Fibroblast of lung (primary cell): ENCODE results near the gene UBE2H. TPM values are rescaled to one million over a fixed set of nuclear protein-coding genes. Genes with fewer than 3 reads are reported as not detected.

ENCODE experiments used
- DNase-seq, 2 donors: peaks; one replicate each; pipeline versions ENCODE4 v3.0.0 to v3.0.0-alpha.2; 2010; ENCODE audit warnings: low read depth in 2 of 2
- H2AFZ ChIP-seq: 2 replicates; pipeline ENCODE4 v1.5.1; 2012; ENCODE audit warnings: low read length, control low read depth, inconsistent platforms
- H3K27ac ChIP-seq: 2 replicates; pipeline ENCODE4 v1.5.1; 2011; ENCODE audit warnings: low read length, control low read depth; ENCODE audit not compliant: insufficient read depth
- H3K27me3 ChIP-seq: 2 replicates; pipeline ENCODE4 v1.5.1; 2011; ENCODE audit warnings: mild to moderate bottlenecking, low read length; ENCODE audit not compliant: control insufficient read depth, insufficient read depth
- H3K36me3 ChIP-seq: 2 replicates; pipeline ENCODE4 v1.5.1; 2011; ENCODE audit warnings: low read length; ENCODE audit not compliant: control insufficient read depth, insufficient read depth
- H3K4me1 ChIP-seq: 2 replicates; pipeline ENCODE4 v1.5.1; 2011; ENCODE audit warnings: low read length; ENCODE audit not compliant: control insufficient read depth, insufficient read depth; ENCODE audit errors: extremely low read depth
- H3K4me2 ChIP-seq: 2 replicates; pipeline ENCODE4 v1.5.1; 2011; ENCODE audit warnings: low read length, control low read depth; ENCODE audit not compliant: insufficient read depth; ENCODE audit errors: extremely low read depth
- H3K4me3 ChIP-seq, 4 experiments: fragments of 200-600 bp in 1 of 4; sonication (generic) in 1 of 4; replicated peaks in 1 of 4; 2 replicates each; pipeline ENCODE4 v1.5.1; 2011 to 2016; ENCODE audit warnings: low read length in 4 of 4, low read depth in 3 of 4, mild to moderate bottlenecking in 3 of 4, control low read depth in 2 of 4, inconsistent platforms in 1 of 4, mixed read lengths in 1 of 4; ENCODE audit not compliant: insufficient read depth in 1 of 4; ENCODE audit errors: control extremely low read depth in 1 of 4
- H3K79me2 ChIP-seq: 2 replicates; pipeline ENCODE4 v1.5.1; 2012; ENCODE audit warnings: mild to moderate bottlenecking, low read length, inconsistent platforms; ENCODE audit not compliant: control insufficient read depth, insufficient read depth
- H3K9ac ChIP-seq: 2 replicates; pipeline ENCODE4 v1.5.1; 2011; ENCODE audit warnings: mild to moderate bottlenecking, low read length, control low read depth; ENCODE audit not compliant: insufficient read depth
- H3K9me3 ChIP-seq: 2 replicates; pipeline ENCODE4 v1.5.1; 2012; ENCODE audit warnings: low read depth, low read length; ENCODE audit not compliant: control insufficient read depth, insufficient read depth
- H4K20me1 ChIP-seq: 2 replicates; pipeline ENCODE4 v1.5.1; 2011; ENCODE audit warnings: low read length; ENCODE audit not compliant: control insufficient read depth, insufficient read depth; ENCODE audit errors: extremely low read depth
- EZH2 ChIP-seq: IDR thresholded peaks from 2 replicates; pipeline ENCODE4 v1.5.1; 2012; ENCODE audit warnings: low read length, control low read depth, mild to moderate bottlenecking; ENCODE audit errors: missing control alignments
- polyA plus RNA-seq, 2 donors: library from polyadenylated mRNA; depleted of rRNA in 1 of 2; stranded (reverse) in 1 of 2; unstranded in 1 of 2; fragments of >200 nt; gene quantifications; 2 replicates each; pipeline ENCODE4 v1.2.1, GENCODE V29; 2011 to 2012; ENCODE audit warnings: missing spikeins in 1 of 2
- total RNA-seq: library from RNA; depleted of rRNA; stranded (reverse); fragments of >200 nt; gene quantifications from 2 replicates; pipeline ENCODE4 v1.2.1, GENCODE V29; 2014
- TF ChIP-seq, protein P1 (sequence below), 2 donors: IDR thresholded peaks in 1 of 2; conservative IDR thresholded peaks in 1 of 2; 1 replicate in 1 of 2; 2 replicates in 1 of 2; pipeline ENCODE4 v1.5.1; 2011 to 2012; ENCODE audit warnings: low read length in 2 of 2, control low read depth in 1 of 2, inconsistent platforms in 1 of 2, low read depth in 1 of 2, mild to moderate bottlenecking in 1 of 2

The UBE2H gene
- total and polyA plus RNA-seq, 2 donors (not counting 1 experiment from before 2014, with no cell fraction given): 76.0 to 102 TPM

DNA sequence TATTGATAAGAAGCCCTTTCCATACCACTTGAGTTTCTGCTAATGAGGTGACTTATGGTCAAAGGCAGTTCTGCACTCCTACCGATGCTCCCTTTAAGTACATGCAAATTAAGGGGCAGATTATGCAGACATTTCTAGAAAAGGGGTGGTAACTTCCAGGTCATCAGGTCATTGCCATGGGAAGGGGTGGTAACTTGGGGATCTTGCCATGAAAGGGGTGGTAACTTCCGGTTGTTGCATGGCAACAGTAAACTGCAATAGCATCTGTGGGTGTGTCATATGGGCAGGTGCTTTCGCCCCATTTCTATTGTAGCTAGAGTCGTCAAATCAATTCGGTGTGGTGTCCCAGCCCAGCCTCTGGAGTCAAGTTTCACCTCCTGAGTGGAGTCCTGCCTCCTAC lies 150.9 kb downstream of the UBE2H start:
- Histone ChIP-seq H3K9me3 (no peaks in the 10 kb centered on the region), H3K4me2 (no peak overlapping the region), H4K20me1 (no peaks in the 10 kb centered on the region), H2AFZ (no peak overlapping the region), H3K4me1 (no peaks in the 10 kb centered on the region), H3K27ac (no peak overlapping the region), H3K4me3 (no peak overlapping the region), H3K27me3 (no peaks in the 10 kb centered on the region), H3K36me3 (no peaks in the 10 kb centered on the region), H3K79me2 (no peaks in the 10 kb centered on the region), H3K9ac (no peak overlapping the region)
- no peak for TF ChIP-seq EZH2
- TF ChIP-seq, protein P1, sequence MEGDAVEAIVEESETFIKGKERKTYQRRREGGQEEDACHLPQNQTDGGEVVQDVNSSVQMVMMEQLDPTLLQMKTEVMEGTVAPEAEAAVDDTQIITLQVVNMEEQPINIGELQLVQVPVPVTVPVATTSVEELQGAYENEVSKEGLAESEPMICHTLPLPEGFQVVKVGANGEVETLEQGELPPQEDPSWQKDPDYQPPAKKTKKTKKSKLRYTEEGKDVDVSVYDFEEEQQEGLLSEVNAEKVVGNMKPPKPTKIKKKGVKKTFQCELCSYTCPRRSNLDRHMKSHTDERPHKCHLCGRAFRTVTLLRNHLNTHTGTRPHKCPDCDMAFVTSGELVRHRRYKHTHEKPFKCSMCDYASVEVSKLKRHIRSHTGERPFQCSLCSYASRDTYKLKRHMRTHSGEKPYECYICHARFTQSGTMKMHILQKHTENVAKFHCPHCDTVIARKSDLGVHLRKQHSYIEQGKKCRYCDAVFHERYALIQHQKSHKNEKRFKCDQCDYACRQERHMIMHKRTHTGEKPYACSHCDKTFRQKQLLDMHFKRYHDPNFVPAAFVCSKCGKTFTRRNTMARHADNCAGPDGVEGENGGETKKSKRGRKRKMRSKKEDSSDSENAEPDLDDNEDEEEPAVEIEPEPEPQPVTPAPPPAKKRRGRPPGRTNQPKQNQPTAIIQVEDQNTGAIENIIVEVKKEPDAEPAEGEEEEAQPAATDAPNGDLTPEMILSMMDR (conservative IDR thresholded peaks at IDR 0.05 in 1 of 2, IDR thresholded peaks at IDR 0.05 in 1 of 2; ENCODE audit: low read depth in 1 of 2, low read length in 2 of 2): no peak
- no peak for DNase-seq

DNA sequence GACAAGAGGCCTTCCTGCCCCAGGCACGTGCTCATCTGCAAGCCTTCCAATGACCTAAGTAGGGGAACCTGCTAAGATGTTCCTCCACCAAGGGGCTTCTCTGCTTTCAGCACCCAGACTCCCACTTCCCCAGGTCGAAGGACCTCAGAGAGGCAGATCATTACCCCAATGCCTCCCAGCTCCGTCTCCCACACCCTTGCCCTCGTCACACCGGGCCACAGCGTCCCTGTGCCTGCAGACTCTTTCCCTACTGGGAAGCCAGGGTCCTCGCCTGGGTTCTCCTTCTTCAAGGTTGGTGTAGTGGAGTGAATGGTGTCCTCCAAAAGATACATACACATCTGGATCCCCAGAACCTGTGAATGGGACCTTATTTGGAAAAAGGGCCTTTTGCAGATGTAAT lies 151.9 kb downstream of the UBE2H start:
- Histone ChIP-seq H3K9me3 (no peaks in the 10 kb centered on the region), H2AFZ (no peak overlapping the region), H4K20me1 (no peaks in the 10 kb centered on the region), H3K4me3 (no peak overlapping the region), H3K79me2 (no peaks in the 10 kb centered on the region), H3K27me3 (no peaks in the 10 kb centered on the region), H3K4me2 (no peak overlapping the region), H3K4me1 (no peaks in the 10 kb centered on the region), H3K9ac (no peak overlapping the region), H3K27ac (no peak overlapping the region), H3K36me3 (no peaks in the 10 kb centered on the region)
- no peak for DNase-seq
- TF ChIP-seq, protein P1 (conservative IDR thresholded peaks at IDR 0.05 in 1 of 2, IDR thresholded peaks at IDR 0.05 in 1 of 2; ENCODE audit: low read depth in 1 of 2, low read length in 2 of 2): no peak
- TF ChIP-seq EZH2: no peak

DNA sequence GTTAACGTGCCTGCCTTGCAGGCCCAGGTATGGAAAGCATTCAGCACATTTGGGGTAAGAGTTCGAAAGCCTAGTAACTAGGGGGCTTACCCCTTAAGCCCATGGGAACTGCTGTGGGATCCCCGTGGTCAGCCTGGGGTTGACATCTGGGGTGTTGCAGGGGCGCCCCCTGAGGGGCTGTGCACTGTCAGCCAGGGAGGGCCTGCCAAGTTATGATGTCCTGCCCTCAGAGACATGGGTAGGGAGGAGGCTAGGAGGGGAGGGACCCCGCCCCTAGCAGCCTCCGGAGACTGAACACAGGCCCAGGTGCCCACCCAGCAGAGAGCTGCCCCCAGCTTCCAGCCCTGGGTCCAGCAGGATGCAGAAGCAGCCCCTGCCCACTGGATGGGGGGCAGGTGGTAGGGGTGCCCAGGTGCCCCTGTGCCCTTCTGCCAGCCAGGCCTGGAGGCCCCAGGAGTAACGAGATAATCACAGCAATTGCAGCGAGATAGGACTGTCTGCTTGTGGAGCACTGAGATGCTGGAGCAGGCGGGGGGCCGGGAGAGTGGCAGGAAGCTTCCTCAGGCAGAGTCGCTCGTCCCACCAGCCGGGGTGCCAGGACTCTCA lies 153.3 kb downstream of the UBE2H start:
- H3K9me3 ChIP-seq: no peaks in the 10 kb centered on the region
- H2AFZ ChIP-seq: no peak overlapping the region
- H3K27me3 ChIP-seq: no peaks in the 10 kb centered on the region
- no peak for DNase-seq
- no peaks in the 10 kb centered on the region for H3K36me3 ChIP-seq
- H3K9ac ChIP-seq: no peak overlapping the region
- no peaks in the 10 kb centered on the region for H4K20me1 ChIP-seq
- H3K79me2 ChIP-seq: no peaks in the 10 kb centered on the region
- no peak overlapping the region for H3K4me3 ChIP-seq
- TF ChIP-seq, protein P1 (conservative IDR thresholded peaks at IDR 0.05 in 1 of 2, IDR thresholded peaks at IDR 0.05 in 1 of 2; ENCODE audit: low read depth in 1 of 2, low read length in 2 of 2): no peak
- TF ChIP-seq EZH2: no peak
- H3K4me1 ChIP-seq: no peaks in the 10 kb centered on the region
- no peak overlapping the region for H3K4me2 ChIP-seq
- no peak overlapping the region for H3K27ac ChIP-seq
